H9 (cell line): Measurements from ENCODE around the gene SHOC1. TPM values are rescaled to one million over a fixed set of nuclear protein-coding genes. Genes with fewer than 3 reads are reported as not detected.
"Not testable (repeated sequence)": the region's sequence is repeated elsewhere in the genome, so short reads cannot be mapped to it uniquely, and the experiment has no call there.

ENCODE experiments used
- DNase-seq: peaks from one replicate; pipeline ENCODE4 v3.0.0-alpha.2; 2017
- H2AFZ ChIP-seq: one replicate; pipeline ENCODE4 v1.6.1; 2013; ENCODE audit warnings: mild to moderate bottlenecking, low read length, control low read depth, moderate library complexity
- H2AK5ac ChIP-seq: 2 replicates; pipeline ENCODE4 v1.6.1; 2013; ENCODE audit warnings: low read length, control low read depth, mixed read lengths; ENCODE audit not compliant: insufficient read length
- H2BK120ac ChIP-seq: one replicate; pipeline ENCODE4 v1.6.1; 2013; ENCODE audit warnings: low read depth, mild to moderate bottlenecking, low read length, control low read depth, inconsistent platforms; ENCODE audit not compliant: poor library complexity, severe bottlenecking
- H2BK12ac ChIP-seq: 2 replicates; pipeline ENCODE4 v1.6.1; 2013; ENCODE audit warnings: low read length, control low read depth, mixed read lengths, low read depth; ENCODE audit not compliant: insufficient read length
- H2BK15ac ChIP-seq: 2 replicates; pipeline ENCODE4 v1.6.1; 2013; ENCODE audit warnings: low read depth, low read length, control low read depth
- H2BK20ac ChIP-seq: one replicate; pipeline ENCODE4 v1.6.1; 2013; ENCODE audit warnings: low read depth, mild to moderate bottlenecking, low read length, control low read depth, inconsistent platforms; ENCODE audit not compliant: poor library complexity, severe bottlenecking
- H2BK5ac ChIP-seq: 2 replicates; pipeline ENCODE4 v1.6.1; 2013; ENCODE audit warnings: low read length, control low read depth, mixed read lengths; ENCODE audit not compliant: insufficient read length
- H3K14ac ChIP-seq: 2 replicates; pipeline ENCODE4 v1.6.1; 2013; ENCODE audit warnings: low read length, control low read depth; ENCODE audit not compliant: insufficient read depth
- H3K18ac ChIP-seq: 2 replicates; pipeline ENCODE4 v1.6.1; 2013; ENCODE audit warnings: low read depth, mild to moderate bottlenecking, mixed read lengths, low read length, control low read depth; ENCODE audit not compliant: insufficient read length
- H3K23ac ChIP-seq: 2 replicates; pipeline ENCODE4 v1.6.1; 2013; ENCODE audit warnings: low read length, control low read depth, mixed read lengths, low read depth; ENCODE audit not compliant: insufficient read length
- H3K23me2 ChIP-seq: 2 replicates; pipeline ENCODE4 v1.6.1; 2013; ENCODE audit warnings: low read depth, mild to moderate bottlenecking, mixed read lengths, low read length, control low read depth; ENCODE audit not compliant: insufficient read length, poor library complexity, severe bottlenecking
- H3K27ac ChIP-seq: 2 replicates; pipeline ENCODE4 v1.5.1; 2013; ENCODE audit warnings: low read length, control low read depth, mixed read lengths, low read depth; ENCODE audit not compliant: insufficient read length
- H3K27me3 ChIP-seq: 2 replicates; pipeline ENCODE4 v1.6.1; 2013; ENCODE audit warnings: low read length, control low read depth, inconsistent platforms; ENCODE audit not compliant: insufficient read depth
- H3K4ac ChIP-seq: 2 replicates; pipeline ENCODE4 v1.6.1; 2013; ENCODE audit warnings: low read depth, mild to moderate bottlenecking, control low read depth, inconsistent platforms, low read length, moderate library complexity
- H3K4me1 ChIP-seq: 2 replicates; pipeline ENCODE4 v1.6.1; 2013; ENCODE audit warnings: low read length, control low read depth, inconsistent platforms; ENCODE audit not compliant: insufficient read depth
- H3K4me2 ChIP-seq: 2 replicates; pipeline ENCODE4 v1.6.1; 2013; ENCODE audit warnings: low read length, control low read depth, mixed read lengths; ENCODE audit not compliant: insufficient read length, insufficient read depth
- H3K56ac ChIP-seq: 2 replicates; pipeline ENCODE4 v1.6.1; 2013; ENCODE audit warnings: low read depth, mild to moderate bottlenecking, mixed read lengths, low read length, control low read depth; ENCODE audit not compliant: insufficient read length
- H3K79me1 ChIP-seq: 2 replicates; pipeline ENCODE4 v1.6.1; 2013; ENCODE audit warnings: low read depth, mild to moderate bottlenecking, moderate library complexity, low read length, control low read depth, inconsistent platforms; ENCODE audit not compliant: insufficient read depth, poor library complexity, severe bottlenecking
- H3K79me2 ChIP-seq: 2 replicates; pipeline ENCODE4 v1.6.1; 2013; ENCODE audit warnings: low read length, control low read depth, inconsistent platforms; ENCODE audit not compliant: insufficient read depth
- H3K9ac ChIP-seq: 2 replicates; pipeline ENCODE4 v1.6.1; 2013; ENCODE audit warnings: low read length, control low read depth, mixed read lengths; ENCODE audit not compliant: insufficient read length; ENCODE audit errors: extremely low read depth
- H3K9me3 ChIP-seq: one replicate; pipeline ENCODE4 v1.6.1; 2013; ENCODE audit warnings: low read depth, low read length, inconsistent platforms; ENCODE audit not compliant: control insufficient read depth
- H3T11ph ChIP-seq: one replicate; pipeline ENCODE4 v1.6.1; 2013; ENCODE audit warnings: mild to moderate bottlenecking, low read length, control low read depth, inconsistent platforms
- H4K20me1 ChIP-seq: one replicate; pipeline ENCODE4 v1.6.1; 2013; ENCODE audit not compliant: control insufficient read depth, insufficient read length, insufficient read depth
- H4K5ac ChIP-seq: 2 replicates; pipeline ENCODE4 v1.6.1; 2013; ENCODE audit warnings: low read depth, mild to moderate bottlenecking, mixed read lengths, low read length, control low read depth; ENCODE audit not compliant: insufficient read length
- H4K8ac ChIP-seq: replicated peaks from 2 replicates; pipeline ENCODE4 v1.6.1; 2013; ENCODE audit warnings: low read length, control low read depth, mixed read lengths, low read depth; ENCODE audit not compliant: insufficient read length
- H4K91ac ChIP-seq: 2 replicates; pipeline ENCODE4 v1.6.1; 2013; ENCODE audit warnings: low read depth, mild to moderate bottlenecking, moderate library complexity, mixed read lengths, low read length, control low read depth; ENCODE audit not compliant: insufficient read length
- H3K27ac Mint-ChIP-seq, 3 experiments: 2 replicates in 2 of 3; 3 replicates in 1 of 3; pipeline ENCODE4 v1.8.0; 2020 to 2021; ENCODE audit warnings: mixed read lengths in 3 of 3, mild to moderate bottlenecking in 1 of 3, moderate library complexity in 1 of 3
- H3K27me3 Mint-ChIP-seq: 2 replicates; pipeline ENCODE4 v1.8.0; 2021; ENCODE audit warnings: low read depth, mild to moderate bottlenecking, moderate library complexity, mixed read lengths
- H3K36me3 Mint-ChIP-seq, 3 experiments: 2 replicates in 2 of 3; 3 replicates in 1 of 3; pipeline ENCODE4 v1.8.0; 2020 to 2021; ENCODE audit warnings: low read depth in 3 of 3, mixed read lengths in 3 of 3; ENCODE audit not compliant: insufficient read depth in 1 of 3
- H3K4me1 Mint-ChIP-seq, 2 experiments: 2 replicates each; pipeline ENCODE4 v1.8.0; 2020; ENCODE audit warnings: mixed read lengths in 2 of 2
- H3K4me3 Mint-ChIP-seq, 2 experiments: 2 replicates in 1 of 2; 3 replicates in 1 of 2; pipeline ENCODE4 v1.8.0; 2020 to 2021; ENCODE audit warnings: mild to moderate bottlenecking in 2 of 2, mixed read lengths in 2 of 2, moderate library complexity in 1 of 2
- H3K9me3 Mint-ChIP-seq, 2 experiments: 2 replicates in 1 of 2; 3 replicates in 1 of 2; pipeline ENCODE4 v1.8.0; 2020; ENCODE audit warnings: mild to moderate bottlenecking in 2 of 2, mixed read lengths in 2 of 2, moderate library complexity in 1 of 2
- CTCF ChIP-seq: fragments of 200-600 bp; sonication (generic); conservative IDR thresholded peaks from 3 replicates; pipeline ENCODE4 v1.8.0; 2021; ENCODE audit warnings: antibody characterized with exemption, mild to moderate bottlenecking
- WGBS: extraction: QIAGEN DNeasy Blood & Tissue Kit; methylation state at CpG from one replicate; pipeline ENCODE4 v1.1.7; 2013; ENCODE audit warnings: missing lambda C conversion rate, low lambda C conversion rate, mixed read lengths; ENCODE audit not compliant: insufficient read length; ENCODE audit errors: extremely low coverage; 5-methylcytosine and 5-hydroxymethylcytosine counted together
- total RNA-seq: library from RNA; stranded (reverse); gene quantifications from 2 replicates; pipeline ENCODE4 v1.2.1, GENCODE V29; 2021

Gene SHOC1
- total RNA-seq, 1 experiment from 2014 or later = not detected

GRCh38 chr9:111810908-111811307, 16.2 kb upstream of the SHOC1 start:
- no peak overlapping the region for H3T11ph ChIP-seq
- peaks cover 3 to 4% of the 10 kb centered on the region in 2 experiments for H3K4me1 Mint-ChIP-seq
- H2BK5ac ChIP-seq = no peak overlapping the region
- no peaks in the 10 kb centered on the region for H3K27me3 ChIP-seq
- TF ChIP-seq CTCF = no peak
- H3K23ac ChIP-seq = no peak overlapping the region
- H2AFZ ChIP-seq = no peak overlapping the region
- no peaks in the 10 kb centered on the region for H3K4me1 ChIP-seq
- no peak overlapping the region for H4K91ac ChIP-seq
- H3K4ac ChIP-seq = no peak overlapping the region
- no peak overlapping the region for H2AK5ac ChIP-seq
- no peak overlapping the region for H3K4me2 ChIP-seq
- H3K36me3 Mint-ChIP-seq = no peaks in the 10 kb centered on the region
- H3K23me2 ChIP-seq = no peaks in the 10 kb centered on the region
- H3K27ac Mint-ChIP-seq = no peak overlapping the region
- DNase-seq = no peak
- H3K9ac ChIP-seq = no peak overlapping the region
- H2BK20ac ChIP-seq = no peak overlapping the region
- no peaks in the 10 kb centered on the region for H3K9me3 Mint-ChIP-seq
- no CpG with 5 or more reads among the region's 4 CpGs for whole genome bisulfite sequencing
- no peaks in the 10 kb centered on the region for H3K9me3 ChIP-seq
- no peak overlapping the region for H3K27ac ChIP-seq
- H3K27me3 Mint-ChIP-seq = no peaks in the 10 kb centered on the region
- no peak overlapping the region for H2BK15ac ChIP-seq
- H3K79me2 ChIP-seq = no peaks in the 10 kb centered on the region
- H4K20me1 ChIP-seq = no peaks in the 10 kb centered on the region
- no peak overlapping the region for H3K14ac ChIP-seq
- H3K56ac ChIP-seq = no peak overlapping the region
- no peak overlapping the region for H3K18ac ChIP-seq
- no peak overlapping the region for H2BK120ac ChIP-seq
- no peak overlapping the region for H3K4me3 Mint-ChIP-seq
- no peak overlapping the region for H4K5ac ChIP-seq
- H3K79me1 ChIP-seq = no peaks in the 10 kb centered on the region
- no peak overlapping the region for H4K8ac ChIP-seq
- no peak overlapping the region for H2BK12ac ChIP-seq

- not testable (repeated sequence) for H3K23me2 ChIP-seq, DNase-seq, H3K4me3 Mint-ChIP-seq, H3K79me2 ChIP-seq, H3K9me3 Mint-ChIP-seq, H3K79me1 ChIP-seq, H3K4me2 ChIP-seq, H3K4me1 ChIP-seq, H4K5ac ChIP-seq, H2AFZ ChIP-seq, H3K4ac ChIP-seq, H3K56ac ChIP-seq, H3K27ac ChIP-seq, H2BK12ac ChIP-seq, H3K27me3 Mint-ChIP-seq, H3K18ac ChIP-seq, H4K8ac ChIP-seq, H2AK5ac ChIP-seq, H4K91ac ChIP-seq, H3K14ac ChIP-seq, H2BK120ac ChIP-seq, H4K20me1 ChIP-seq, H3K27me3 ChIP-seq, H3K9me3 ChIP-seq, H3K23ac ChIP-seq, H3K36me3 Mint-ChIP-seq, H3K9ac ChIP-seq, H3T11ph ChIP-seq, H3K4me1 Mint-ChIP-seq, H3K27ac Mint-ChIP-seq, H2BK15ac ChIP-seq, H2BK20ac ChIP-seq, H2BK5ac ChIP-seq
- no CpG with 5 or more reads among the region's 2 CpGs for WGBS
Observed at GRCh38 chr9:111810415-111810814, 15.7 kb upstream of the SHOC1 start.
